Stomach (tissue), 4 donors: ENCODE data around the gene ANKRD44.

Experiments used
- CTCF ChIP-seq, 7 experiments: fragments of 450-650 bp in 4 of 7; fragments of 200-600 bp in 3 of 7; sonication (generic) in 3 of 7; IDR thresholded peaks; one replicate each; pipeline ENCODE4 v1.5.1; 2016 to 2019; ENCODE audit warnings: antibody characterized with exemption in 7 of 7, control low read depth in 2 of 7, mild to moderate bottlenecking in 1 of 7
- POLR2A ChIP-seq, 4 donors: fragments of 450-650 bp; IDR thresholded peaks; one replicate each; pipeline ENCODE4 v1.6.1; 2016; ENCODE audit warnings: antibody characterized with exemption in 4 of 4, control low read depth in 2 of 4, mild to moderate bottlenecking in 1 of 4, moderate library complexity in 1 of 4
- POLR2AphosphoS5 ChIP-seq, 3 donors: sonication (generic); formaldehyde crosslinking; IDR thresholded peaks; one replicate each; pipeline ENCODE4 v1.6.1; 2016; ENCODE audit warnings: antibody characterized with exemption in 3 of 3

GRCh38 chr2:196963961-196964360 is 346.6 kb downstream of the ANKRD44 start:
- TF ChIP-seq CTCF (IDR thresholded peaks at IDR 0.05) (no peak), POLR2A (IDR thresholded peaks at IDR 0.05) (no peak), POLR2AphosphoS5 (IDR thresholded peaks at IDR 0.05) (peak in 2 of 3 donors; percentile 34 to 65)
